Muscle layer of colon (tissue), 2 donors: ENCODE results near the gene TRMT10B.
A peak's percentile ranks its signal among the peaks of the same experiment; 100 is the strongest.
"Not testable (repeated sequence)": the region's sequence is repeated elsewhere in the genome, so short reads cannot be mapped to it uniquely, and the experiment has no call there.

Source experiments
- H3K27ac ChIP-seq: one replicate; pipeline ENCODE4 v1.7.0; 2013; ENCODE audit warnings: low read depth, mild to moderate bottlenecking, low read length, moderate library complexity
- H3K27me3 ChIP-seq, 2 donors: one replicate each; pipeline ENCODE4 v1.7.0; 2013; ENCODE audit warnings: low read length in 2 of 2, mild to moderate bottlenecking in 2 of 2; ENCODE audit not compliant: insufficient read depth in 2 of 2, control insufficient read depth in 1 of 2
- H3K36me3 ChIP-seq: one replicate; pipeline ENCODE4 v1.7.0; 2013; ENCODE audit warnings: mild to moderate bottlenecking, low read length; ENCODE audit not compliant: insufficient read depth
- H3K4me1 ChIP-seq: one replicate; pipeline ENCODE4 v1.7.0; 2013; ENCODE audit warnings: mild to moderate bottlenecking, low read length; ENCODE audit not compliant: insufficient read depth
- H3K4me3 ChIP-seq, 2 donors: one replicate each; pipeline ENCODE4 v1.7.0; 2013; ENCODE audit warnings: low read length in 2 of 2, low read depth in 1 of 2, mild to moderate bottlenecking in 1 of 2, moderate library complexity in 1 of 2
- H3K9ac ChIP-seq: one replicate; pipeline ENCODE4 v1.7.0; 2013; ENCODE audit warnings: low read length
- H3K9me3 ChIP-seq: one replicate; pipeline ENCODE4 v1.7.0; 2013; ENCODE audit warnings: mild to moderate bottlenecking, low read length
- donor health status: abdominal sarcoma.
- donor health status: Adenocarcinoma of cecum.

The TRMT10B gene

GRCh38 chr9:37752112-37752511 is 1.5 kb upstream of the TRMT10B start:
- H3K27me3 ChIP-seq, H3K4me1 ChIP-seq, H3K36me3 ChIP-seq, H3K9ac ChIP-seq, H3K4me3 ChIP-seq, H3K27ac ChIP-seq, H3K9me3 ChIP-seq: not testable (repeated sequence)

GRCh38 chr9:37752642-37753488 is 740 bp upstream of the TRMT10B start:
- Histone ChIP-seq H3K4me3 (peak overlapping the region; percentile 82 to 88), H3K27ac (peak overlapping the region; percentile 80), H3K9me3 (no peaks in the 10 kb centered on the region), H3K9ac (no peak overlapping the region), H3K36me3 (no peaks in the 10 kb centered on the region), H3K4me1 (peaks cover 8% of the 10 kb centered on the region), H3K27me3 (no peaks in the 10 kb centered on the region)

- Histone ChIP-seq H3K9ac (no peak overlapping the region), H3K4me1 (peaks cover 8% of the 10 kb centered on the region), H3K27ac (no peak overlapping the region), H3K9me3 (no peaks in the 10 kb centered on the region), H3K36me3 (no peaks in the 10 kb centered on the region), H3K4me3 (no peak overlapping the region), H3K27me3 (no peaks in the 10 kb centered on the region)
Observed at GRCh38 chr9:37758747-37759146, 5.1 kb downstream of the TRMT10B start.

GRCh38 chr9:37760416-37761161 is 7.0 kb downstream of the TRMT10B start:
- Histone ChIP-seq H3K27me3 (no peaks in the 10 kb centered on the region), H3K4me1 (no peaks in the 10 kb centered on the region), H3K4me3 (no peak overlapping the region), H3K27ac (no peak overlapping the region), H3K9me3 (no peaks in the 10 kb centered on the region), H3K36me3 (peaks cover 5% of the 10 kb centered on the region), H3K9ac (no peak overlapping the region)

- Histone ChIP-seq H3K4me1 (no peaks in the 10 kb centered on the region), H3K36me3 (peaks cover 5% of the 10 kb centered on the region), H3K27ac (no peak overlapping the region), H3K9me3 (no peaks in the 10 kb centered on the region), H3K27me3 (no peaks in the 10 kb centered on the region), H3K9ac (no peak overlapping the region), H3K4me3 (no peak overlapping the region)
Observed at GRCh38 chr9:37761511-37761910, 7.9 kb downstream of the TRMT10B start.

- not testable (repeated sequence) for H3K9me3 ChIP-seq, H3K27ac ChIP-seq, H3K4me3 ChIP-seq, H3K27me3 ChIP-seq, H3K9ac ChIP-seq, H3K4me1 ChIP-seq
- H3K36me3 ChIP-seq: peaks cover 17% of the 10 kb centered on the region
Observed at GRCh38 chr9:37765263-37765662, 11.7 kb downstream of the TRMT10B start.

- Histone ChIP-seq H3K36me3 (peaks cover 31% of the 10 kb centered on the region), H3K27ac (no peak overlapping the region), H3K4me1 (no peaks in the 10 kb centered on the region), H3K4me3 (no peak overlapping the region), H3K9me3 (no peaks in the 10 kb centered on the region), H3K27me3 (no peaks in the 10 kb centered on the region), H3K9ac (no peak overlapping the region)
Observed at GRCh38 chr9:37769306-37769705, 15.7 kb downstream of the TRMT10B start.

GRCh38 chr9:37769995-37770394 is 16.4 kb downstream of the TRMT10B start:
- Histone ChIP-seq H3K4me3 (no peak overlapping the region), H3K27ac (no peak overlapping the region), H3K9ac (no peak overlapping the region), H3K27me3 (no peaks in the 10 kb centered on the region), H3K36me3 (peaks cover 31% of the 10 kb centered on the region), H3K4me1 (no peaks in the 10 kb centered on the region), H3K9me3 (no peaks in the 10 kb centered on the region)

- Histone ChIP-seq H3K9ac (no peak overlapping the region), H3K27ac (no peak overlapping the region), H3K4me3 (no peak overlapping the region), H3K27me3 (no peaks in the 10 kb centered on the region), H3K9me3 (no peaks in the 10 kb centered on the region), H3K36me3 (peaks cover 50% of the 10 kb centered on the region), H3K4me1 (no peaks in the 10 kb centered on the region)
Observed at GRCh38 chr9:37775216-37775919, 21.8 kb downstream of the TRMT10B start.

- H3K4me1 ChIP-seq: no peaks in the 10 kb centered on the region
- H3K9ac ChIP-seq: no peak overlapping the region
- H3K27me3 ChIP-seq: no peaks in the 10 kb centered on the region
- no peak overlapping the region for H3K27ac ChIP-seq
- H3K9me3 ChIP-seq: no peaks in the 10 kb centered on the region
- no peak overlapping the region for H3K4me3 ChIP-seq
- peaks cover 53% of the 10 kb centered on the region for H3K36me3 ChIP-seq
Observed at GRCh38 chr9:37776328-37776727, 22.7 kb downstream of the TRMT10B start.

GRCh38 chr9:37778534-37778933 is 24.9 kb downstream of the TRMT10B start:
- peaks cover 62% of the 10 kb centered on the region for H3K36me3 ChIP-seq
- H3K9me3 ChIP-seq: no peaks in the 10 kb centered on the region

More at GRCh38 chr9:37778534-37778933, 24.9 kb downstream of the TRMT10B start:
- Histone ChIP-seq H3K4me3 (no peak overlapping the region), H3K27me3 (no peaks in the 10 kb centered on the region), H3K4me1 (no peaks in the 10 kb centered on the region), H3K9ac (no peak overlapping the region), H3K27ac (no peak overlapping the region)
